Measurements from ENCODE around the gene CLEC9A.

DNA sequence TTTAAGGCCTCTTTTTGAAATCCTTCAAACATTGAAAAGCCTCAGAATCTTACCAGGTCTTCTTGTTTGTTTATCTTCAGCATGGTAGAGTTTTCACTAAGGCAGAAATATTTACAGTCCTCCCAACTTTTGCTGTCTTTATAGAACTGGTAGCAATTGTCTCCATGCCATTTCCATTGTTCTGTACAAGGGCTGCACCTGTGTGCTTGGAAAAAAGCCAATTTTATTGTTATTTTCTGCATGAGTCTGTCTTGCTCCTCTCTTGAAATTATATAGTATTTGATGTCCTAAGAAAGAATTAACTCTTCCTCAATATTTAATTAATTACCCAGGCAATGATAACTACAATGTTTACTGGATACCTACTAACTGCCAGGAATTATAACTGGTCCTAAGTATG, 45.0 kb downstream of the CLEC9A start:
- TF ChIP-seq EZH2phosphoT487 (IDR thresholded peaks at IDR 0.05; ENCODE audit: insufficient read depth, low read depth) (no peak), EZH2 (IDR thresholded peaks at IDR 0.05; ENCODE audit: insufficient read depth, poor library complexity, severe bottlenecking) (no peak)

Measured in GM23248 (cell line).